ENCODE results near the gene HILPDA. TPM values are rescaled to one million over a fixed set of nuclear protein-coding genes. Genes with fewer than 3 reads are reported as not detected.
"Not testable (repeated sequence)": the region's sequence is repeated elsewhere in the genome, so short reads cannot be mapped to it uniquely, and the experiment has no call there.

The HILPDA gene
- total and polyA plus RNA-seq, 2 experiments from 2014 or later: 18.5 to 26.6 TPM

DNA sequence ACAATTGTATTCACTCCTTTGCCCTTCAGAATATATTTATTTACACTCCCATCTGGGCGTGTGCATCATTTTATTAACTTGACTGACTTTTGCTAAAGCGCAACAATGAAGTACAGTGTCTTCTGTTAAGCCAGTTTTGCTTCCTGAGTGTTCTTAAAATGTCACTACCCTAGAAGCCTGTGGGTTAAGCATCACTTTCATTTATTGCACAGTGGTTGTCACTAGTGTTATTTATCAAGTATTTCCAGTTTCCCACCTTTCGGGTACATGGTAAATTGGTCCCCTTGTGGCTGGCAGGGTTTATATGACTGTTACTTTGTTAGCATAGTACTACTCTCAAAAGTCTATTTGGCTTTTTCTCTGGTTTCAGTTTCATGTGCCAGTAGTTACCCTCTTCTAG, 3.3 kb downstream of the HILPDA start:
- H3K36me3 ChIP-seq (ENCODE audit: low read depth): no peaks in the 10 kb centered on the region
- H3K4me3 ChIP-seq: no peak overlapping the region
- no peaks in the 10 kb centered on the region for H4K20me1 ChIP-seq (ENCODE audit: insufficient read depth)
- H3K27me3 ChIP-seq (replicated peaks; ENCODE audit: insufficient read depth): no peaks in the 10 kb centered on the region
- H3K9me2 ChIP-seq (ENCODE audit: insufficient read depth): no peaks in the 10 kb centered on the region
- H3K9me3 ChIP-seq (ENCODE audit: low read depth): no peaks in the 10 kb centered on the region
- no peak for DNase-seq
- in situ Hi-C loops (cut with MboI): no loop called here
- peaks cover 25% of the 10 kb centered on the region for H3F3A ChIP-seq (ENCODE audit: insufficient read depth)
- no peak overlapping the region for H3K27ac ChIP-seq
- peaks cover 23% of the 10 kb centered on the region for H3K4me1 ChIP-seq (ENCODE audit: insufficient read depth)
- no peak overlapping the region for H3K9ac ChIP-seq
- peaks cover 63% of the 10 kb centered on the region for H3K79me2 ChIP-seq (ENCODE audit: insufficient read depth)
- no peak overlapping the region for H2AFZ ChIP-seq
- WGBS, 2 experiments (ENCODE audit: low coverage in 1 of 2, low lambda C conversion rate in 2 of 2, missing lambda C conversion rate in 2 of 2): 36 to 41% methylated on average over 3 of the region's 3 CpGs
- no peak overlapping the region for H3K4me2 ChIP-seq (ENCODE audit: unreplicated experiment)
- TF ChIP-seq EZH2 (IDR thresholded peaks at IDR 0.05; ENCODE audit: insufficient read depth, poor library complexity, severe bottlenecking): no peak
- TF ChIP-seq EZH2phosphoT487 (IDR thresholded peaks at IDR 0.05; ENCODE audit: insufficient read depth, low read depth): no peak

GRCh38 chr7:128459394-128459878, 3.8 kb downstream of the HILPDA start:
- TF ChIP-seq EZH2 (IDR thresholded peaks at IDR 0.05; ENCODE audit: insufficient read depth, poor library complexity, severe bottlenecking) (no peak), EZH2phosphoT487 (IDR thresholded peaks at IDR 0.05; ENCODE audit: insufficient read depth, low read depth) (no peak)
- 42 to 43% methylated on average over 5 of the region's 5 CpGs for WGBS, 2 experiments (ENCODE audit: low coverage in 1 of 2, low lambda C conversion rate in 2 of 2, missing lambda C conversion rate in 2 of 2)
- peak; percentile 81 for DNase-seq
- H2AFZ ChIP-seq: no peak overlapping the region
- H3K27me3 ChIP-seq (replicated peaks; ENCODE audit: insufficient read depth): no peaks in the 10 kb centered on the region
- no peak overlapping the region for H3K27ac ChIP-seq
- peaks cover 23% of the 10 kb centered on the region for H3F3A ChIP-seq (ENCODE audit: insufficient read depth)
- no peaks in the 10 kb centered on the region for H3K9me2 ChIP-seq (ENCODE audit: insufficient read depth)
- H3K4me3 ChIP-seq: no peak overlapping the region
- no peaks in the 10 kb centered on the region for H4K20me1 ChIP-seq (ENCODE audit: insufficient read depth)
- in situ Hi-C loops (cut with MboI): no loop called here
- peaks cover 18% of the 10 kb centered on the region for H3K4me1 ChIP-seq (ENCODE audit: insufficient read depth)
- no peak overlapping the region for H3K4me2 ChIP-seq (ENCODE audit: unreplicated experiment)
- no peaks in the 10 kb centered on the region for H3K9me3 ChIP-seq (ENCODE audit: low read depth)
- peaks cover 63% of the 10 kb centered on the region for H3K79me2 ChIP-seq (ENCODE audit: insufficient read depth)
- H3K9ac ChIP-seq: no peak overlapping the region
- no peaks in the 10 kb centered on the region for H3K36me3 ChIP-seq (ENCODE audit: low read depth)

GRCh38 chr7:128462460-128462859, 6.8 kb downstream of the HILPDA start:
- Histone ChIP-seq H3K9me3 (ENCODE audit: low read depth) (no peaks in the 10 kb centered on the region), H3K4me2 (ENCODE audit: unreplicated experiment) (no peak overlapping the region), H3K36me3 (ENCODE audit: low read depth) (no peaks in the 10 kb centered on the region), H3K27ac (no peak overlapping the region), H3F3A (ENCODE audit: insufficient read depth) (peaks cover 15% of the 10 kb centered on the region), H3K27me3 (replicated peaks; ENCODE audit: insufficient read depth) (no peaks in the 10 kb centered on the region), H3K4me1 (ENCODE audit: insufficient read depth) (0 out of 2 replicates have a peak, but pooled peaks cover 6% of the 10 kb centered on the region), H2AFZ (no peak overlapping the region), H3K79me2 (ENCODE audit: insufficient read depth) (peaks cover 45% of the 10 kb centered on the region), H3K9me2 (ENCODE audit: insufficient read depth) (no peaks in the 10 kb centered on the region), H3K9ac (no peak overlapping the region), H3K4me3 (no peak overlapping the region), H4K20me1 (ENCODE audit: insufficient read depth) (no peaks in the 10 kb centered on the region)
- WGBS, 2 experiments (ENCODE audit: low coverage in 1 of 2, low lambda C conversion rate in 2 of 2, missing lambda C conversion rate in 2 of 2): 72 to 75% methylated on average over 5 of the region's 5 CpGs
- TF ChIP-seq EZH2 (IDR thresholded peaks at IDR 0.05; ENCODE audit: insufficient read depth, poor library complexity, severe bottlenecking) (no peak), EZH2phosphoT487 (IDR thresholded peaks at IDR 0.05; ENCODE audit: insufficient read depth, low read depth) (no peak)
- in situ Hi-C loops (cut with MboI): no loop called here
- DNase-seq: no peak

DNA sequence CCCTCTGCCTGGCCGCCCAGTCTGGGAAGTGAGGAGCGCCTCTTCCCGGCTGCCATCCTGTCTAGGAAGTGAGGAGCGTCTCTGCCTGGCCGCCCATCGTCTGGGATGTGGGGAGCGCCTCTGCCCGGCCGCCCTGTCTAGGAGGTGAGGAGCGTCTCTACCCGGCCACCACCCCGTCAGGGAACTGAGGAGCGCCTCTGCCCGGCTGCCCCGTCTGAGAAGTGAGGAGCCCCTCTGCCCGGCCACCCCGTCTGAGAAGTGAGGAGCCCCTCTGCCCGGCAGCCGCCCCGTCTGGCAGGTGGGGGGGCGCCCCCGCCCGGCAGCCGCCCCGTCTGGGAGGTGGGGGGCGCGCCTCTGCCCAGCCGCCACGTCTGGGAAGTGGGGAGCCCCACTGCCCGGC, 7.7 kb downstream of the HILPDA start:
- H3K27ac ChIP-seq; H3K4me3 ChIP-seq; H3K27me3 ChIP-seq (replicated peaks; ENCODE audit: insufficient read depth); H2AFZ ChIP-seq; in situ Hi-C loops (cut with MboI); H3K9ac ChIP-seq; H3K9me2 ChIP-seq (ENCODE audit: insufficient read depth); H3K4me1 ChIP-seq (ENCODE audit: insufficient read depth); H3K36me3 ChIP-seq (ENCODE audit: low read depth); DNase-seq; H3K4me2 ChIP-seq (ENCODE audit: unreplicated experiment); H4K20me1 ChIP-seq (ENCODE audit: insufficient read depth); H3K9me3 ChIP-seq (ENCODE audit: low read depth): not testable (repeated sequence)
- Histone ChIP-seq H3F3A (ENCODE audit: insufficient read depth) (peaks cover 13% of the 10 kb centered on the region), H3K79me2 (ENCODE audit: insufficient read depth) (peaks cover 36% of the 10 kb centered on the region)
- 92 to 93% methylated on average over 14 to 30 of the region's 30 CpGs for WGBS, 2 experiments (ENCODE audit: low coverage in 1 of 2, low lambda C conversion rate in 2 of 2, missing lambda C conversion rate in 2 of 2)

DNA sequence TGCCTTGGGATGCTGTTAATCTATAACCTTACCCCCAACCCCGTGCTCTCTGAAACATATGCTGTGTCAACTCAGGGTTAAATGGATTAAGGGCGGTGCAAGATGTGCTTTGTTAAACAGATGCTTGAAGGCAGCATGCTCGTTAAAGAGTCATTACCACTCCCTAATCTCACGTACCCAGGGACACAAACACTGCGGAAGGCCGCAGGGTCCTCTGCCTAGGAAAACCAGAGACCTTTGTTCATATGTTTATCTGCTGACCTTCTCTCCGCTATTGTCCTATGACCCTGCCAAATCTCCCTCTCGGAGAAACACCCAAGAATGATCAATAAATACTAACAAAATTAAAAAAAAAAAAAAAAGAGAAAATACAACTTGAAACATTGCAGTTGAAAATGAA, 8.3 kb downstream of the HILPDA start:
- H3K9me3 ChIP-seq (ENCODE audit: low read depth); H3K9ac ChIP-seq; H3K27ac ChIP-seq; in situ Hi-C loops (cut with MboI); H3K36me3 ChIP-seq (ENCODE audit: low read depth); H3K9me2 ChIP-seq (ENCODE audit: insufficient read depth); H3K4me2 ChIP-seq (ENCODE audit: unreplicated experiment); H3F3A ChIP-seq (ENCODE audit: insufficient read depth); H3K27me3 ChIP-seq (replicated peaks; ENCODE audit: insufficient read depth); H2AFZ ChIP-seq; DNase-seq; H3K4me1 ChIP-seq (ENCODE audit: insufficient read depth); H4K20me1 ChIP-seq (ENCODE audit: insufficient read depth); H3K4me3 ChIP-seq: not testable (repeated sequence)
- H3K79me2 ChIP-seq (ENCODE audit: insufficient read depth): peaks cover 30% of the 10 kb centered on the region
- 73 to 80% methylated on average over 7 to 8 of the region's 8 CpGs for WGBS, 2 experiments (ENCODE audit: low coverage in 1 of 2, low lambda C conversion rate in 2 of 2, missing lambda C conversion rate in 2 of 2)

DNA sequence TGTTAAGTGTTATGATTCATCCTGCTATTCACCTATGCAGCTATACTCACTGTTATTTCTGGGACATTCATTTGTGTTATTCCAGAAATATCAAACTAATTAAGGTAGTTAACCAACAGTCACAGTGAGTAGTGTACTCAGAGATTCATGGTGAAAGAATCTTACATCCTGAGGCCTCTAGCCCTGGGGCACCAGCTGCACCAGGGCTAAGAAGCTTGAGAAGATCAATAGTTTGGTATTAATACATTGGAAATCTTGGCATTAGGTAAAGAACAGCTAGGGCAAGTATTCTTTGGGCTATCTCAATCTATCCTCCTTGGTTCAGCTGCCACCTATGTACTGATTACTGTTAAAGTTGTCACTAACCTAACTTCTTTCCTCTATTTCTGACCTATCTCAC, 11.2 kb downstream of the HILPDA start:
- H3K4me1 ChIP-seq (ENCODE audit: insufficient read depth); DNase-seq; H2AFZ ChIP-seq; H3K9me2 ChIP-seq (ENCODE audit: insufficient read depth); H3K27me3 ChIP-seq (replicated peaks; ENCODE audit: insufficient read depth); H3F3A ChIP-seq (ENCODE audit: insufficient read depth); H3K4me3 ChIP-seq; in situ Hi-C loops (cut with MboI); H3K9me3 ChIP-seq (ENCODE audit: low read depth); H3K79me2 ChIP-seq (ENCODE audit: insufficient read depth); H3K4me2 ChIP-seq (ENCODE audit: unreplicated experiment); H3K27ac ChIP-seq; H4K20me1 ChIP-seq (ENCODE audit: insufficient read depth); H3K9ac ChIP-seq; H3K36me3 ChIP-seq (ENCODE audit: low read depth): not testable (repeated sequence)

DNA sequence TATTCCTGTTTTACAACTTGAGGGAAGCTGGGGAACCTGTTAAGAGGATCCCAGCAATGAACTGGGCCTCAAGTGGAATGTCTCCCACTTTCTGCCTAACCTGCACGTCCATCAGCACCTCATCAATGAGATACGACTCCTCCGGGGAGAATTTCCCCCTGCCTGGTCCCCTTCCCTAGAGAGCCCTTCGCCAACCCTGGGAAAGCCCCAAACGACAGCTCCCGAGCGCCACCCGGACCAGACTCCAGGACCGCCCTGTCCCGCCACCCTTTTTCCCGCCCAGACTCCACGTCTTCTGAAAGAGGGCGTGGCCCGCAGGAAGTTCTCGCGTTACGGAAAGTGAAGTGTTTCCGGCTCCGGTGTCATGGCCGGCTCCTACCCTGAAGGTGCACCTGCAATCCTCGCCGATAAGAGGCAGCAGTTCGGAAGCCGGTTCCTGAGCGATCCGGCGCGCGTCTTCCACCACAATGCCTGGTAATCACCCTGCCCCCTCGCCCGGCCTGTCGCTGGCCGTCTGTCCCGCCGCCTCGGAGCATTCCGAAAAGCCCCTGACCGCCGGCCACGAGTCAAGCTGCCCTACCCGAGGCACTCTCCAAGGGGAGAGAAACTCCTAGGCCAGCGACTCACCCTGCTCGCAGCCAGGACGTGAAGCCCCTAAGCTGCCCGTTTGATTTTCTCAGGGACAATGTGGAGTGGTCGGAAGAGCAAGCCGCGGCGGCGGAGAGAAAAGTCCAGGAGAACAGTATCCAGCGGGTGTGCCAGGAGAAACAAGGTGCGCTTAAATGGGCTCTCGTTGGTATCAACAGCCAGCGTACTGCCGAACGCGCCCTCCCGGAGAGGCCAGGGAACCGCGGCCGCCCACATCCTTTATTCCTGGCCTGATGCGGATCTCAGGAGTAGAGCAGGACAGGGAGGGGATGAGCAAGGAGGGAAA, 21.0 kb downstream of the HILPDA start, which contains the start of gene METTL2B:
Gene METTL2B (plus strand): TSS at position 347 of the 934 bp plus-strand sequence. CDS start 18 bp downstream, at position 365.
- in situ Hi-C loops (cut with MboI); H3K9me3 ChIP-seq (ENCODE audit: low read depth); H3K36me3 ChIP-seq (ENCODE audit: low read depth); H4K20me1 ChIP-seq (ENCODE audit: insufficient read depth); H3K9me2 ChIP-seq (ENCODE audit: insufficient read depth); H3K27me3 ChIP-seq (replicated peaks; ENCODE audit: insufficient read depth): not testable (repeated sequence)
- H3F3A ChIP-seq (ENCODE audit: insufficient read depth): peaks cover 15% of the 10 kb centered on the region; the same call in 1 of the 2 replicates
- WGBS, 2 experiments (ENCODE audit: low coverage in 1 of 2, low lambda C conversion rate in 2 of 2, missing lambda C conversion rate in 2 of 2): 0 to 2% methylated on average over 58 to 61 of the region's 62 CpGs
- H3K4me1 ChIP-seq (ENCODE audit: insufficient read depth): peaks cover 11% of the 10 kb centered on the region; the same call in 1 of the 2 replicates
- peak within 1 kb of the TSS; percentile 94 for H3K9ac ChIP-seq
- H3K4me2 ChIP-seq (ENCODE audit: unreplicated experiment): peak within 1 kb of the TSS; percentile 85
- H3K79me2 ChIP-seq (ENCODE audit: insufficient read depth): peaks cover 41% of the 10 kb centered on the region
- H3K27ac ChIP-seq: peak within 1 kb of the TSS; percentile 78
- peak within 1 kb of the TSS; percentile 93 for H2AFZ ChIP-seq
- H3K4me3 ChIP-seq: peak within 1 kb of the TSS; percentile 81
- DNase-seq: peak; percentile 98
